Breast epithelium (tissue), 3 donors: ENCODE results near the gene LRG1.

ENCODE experiments used
- POLR2A ChIP-seq: fragments of 450-650 bp; IDR thresholded peaks from one replicate; pipeline ENCODE4 v1.6.1; 2016; ENCODE audit warnings: antibody characterized with exemption, mild to moderate bottlenecking, moderate library complexity
- POLR2AphosphoS5 ChIP-seq, 3 donors: sonication (generic); formaldehyde crosslinking; IDR thresholded peaks; one replicate each; pipeline ENCODE4 v1.6.1; 2017; ENCODE audit warnings: antibody characterized with exemption in 3 of 3
- TF ChIP-seq, protein P1 (sequence below), 3 donors: fragments of 450-650 bp; IDR thresholded peaks; one replicate each; pipeline ENCODE4 v1.5.1; 2016 to 2017; ENCODE audit warnings: antibody characterized with exemption in 3 of 3, mild to moderate bottlenecking in 3 of 3, moderate library complexity in 3 of 3

DNA sequence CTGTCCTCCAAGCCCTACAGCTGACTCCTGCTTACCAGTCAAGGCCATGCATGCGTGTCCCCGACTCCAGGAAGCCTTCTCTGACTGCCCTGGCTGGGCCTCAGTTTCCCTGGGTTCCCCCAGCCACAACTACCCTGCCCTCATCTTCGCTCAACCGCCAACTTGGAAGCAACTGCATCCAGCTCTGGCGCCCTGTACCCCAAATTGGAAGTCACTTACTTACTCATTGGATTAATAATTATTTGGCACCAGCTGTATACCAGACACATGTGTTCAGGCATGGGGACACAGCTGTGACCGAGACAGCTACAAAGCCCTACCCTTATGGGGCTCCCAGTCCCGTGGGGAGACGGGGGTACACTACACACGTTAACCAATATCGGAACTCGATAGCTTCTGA is 30.6 kb upstream of the LRG1 start:
- TF ChIP-seq, protein P1, sequence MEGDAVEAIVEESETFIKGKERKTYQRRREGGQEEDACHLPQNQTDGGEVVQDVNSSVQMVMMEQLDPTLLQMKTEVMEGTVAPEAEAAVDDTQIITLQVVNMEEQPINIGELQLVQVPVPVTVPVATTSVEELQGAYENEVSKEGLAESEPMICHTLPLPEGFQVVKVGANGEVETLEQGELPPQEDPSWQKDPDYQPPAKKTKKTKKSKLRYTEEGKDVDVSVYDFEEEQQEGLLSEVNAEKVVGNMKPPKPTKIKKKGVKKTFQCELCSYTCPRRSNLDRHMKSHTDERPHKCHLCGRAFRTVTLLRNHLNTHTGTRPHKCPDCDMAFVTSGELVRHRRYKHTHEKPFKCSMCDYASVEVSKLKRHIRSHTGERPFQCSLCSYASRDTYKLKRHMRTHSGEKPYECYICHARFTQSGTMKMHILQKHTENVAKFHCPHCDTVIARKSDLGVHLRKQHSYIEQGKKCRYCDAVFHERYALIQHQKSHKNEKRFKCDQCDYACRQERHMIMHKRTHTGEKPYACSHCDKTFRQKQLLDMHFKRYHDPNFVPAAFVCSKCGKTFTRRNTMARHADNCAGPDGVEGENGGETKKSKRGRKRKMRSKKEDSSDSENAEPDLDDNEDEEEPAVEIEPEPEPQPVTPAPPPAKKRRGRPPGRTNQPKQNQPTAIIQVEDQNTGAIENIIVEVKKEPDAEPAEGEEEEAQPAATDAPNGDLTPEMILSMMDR (IDR thresholded peaks at IDR 0.05): no peak
- no peak for TF ChIP-seq POLR2A
- no peak for TF ChIP-seq POLR2AphosphoS5 (IDR thresholded peaks at IDR 0.05)
